HG03575 (cell line): ENCODE data around the gene PEAK3.

ENCODE experiments used
- ATAC-seq: cut with Tn5 transposase; IDR thresholded peaks from one replicate; pipeline ENCODE4 v1.9.1; 2021; ENCODE audit not compliant: unreplicated experiment, insufficient number of reproducible peaks, low FRiP score; ENCODE audit errors: extremely low read depth

The PEAK3 gene, protein sequence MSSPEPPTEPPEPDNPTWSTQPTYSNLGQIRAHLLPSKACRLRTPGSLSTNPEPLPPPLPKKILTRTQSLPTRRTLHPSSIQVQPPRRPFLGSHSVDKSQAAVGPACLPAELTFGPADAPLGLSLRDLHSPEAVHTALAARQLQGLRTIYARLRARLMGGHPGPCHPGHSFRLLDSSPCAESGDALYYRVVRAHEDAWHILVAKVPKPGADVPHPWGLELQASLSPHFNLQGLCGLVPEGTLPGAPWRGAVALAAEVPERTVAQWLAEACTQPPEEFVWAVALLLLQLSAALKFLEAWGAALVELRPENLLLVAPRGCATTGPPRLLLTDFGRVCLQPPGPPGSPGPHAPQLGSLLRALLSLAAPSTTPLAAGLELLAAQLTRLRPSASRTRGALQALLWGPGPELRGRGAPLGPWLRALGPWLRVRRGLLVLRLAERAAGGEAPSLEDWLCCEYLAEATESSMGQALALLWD

DNA sequence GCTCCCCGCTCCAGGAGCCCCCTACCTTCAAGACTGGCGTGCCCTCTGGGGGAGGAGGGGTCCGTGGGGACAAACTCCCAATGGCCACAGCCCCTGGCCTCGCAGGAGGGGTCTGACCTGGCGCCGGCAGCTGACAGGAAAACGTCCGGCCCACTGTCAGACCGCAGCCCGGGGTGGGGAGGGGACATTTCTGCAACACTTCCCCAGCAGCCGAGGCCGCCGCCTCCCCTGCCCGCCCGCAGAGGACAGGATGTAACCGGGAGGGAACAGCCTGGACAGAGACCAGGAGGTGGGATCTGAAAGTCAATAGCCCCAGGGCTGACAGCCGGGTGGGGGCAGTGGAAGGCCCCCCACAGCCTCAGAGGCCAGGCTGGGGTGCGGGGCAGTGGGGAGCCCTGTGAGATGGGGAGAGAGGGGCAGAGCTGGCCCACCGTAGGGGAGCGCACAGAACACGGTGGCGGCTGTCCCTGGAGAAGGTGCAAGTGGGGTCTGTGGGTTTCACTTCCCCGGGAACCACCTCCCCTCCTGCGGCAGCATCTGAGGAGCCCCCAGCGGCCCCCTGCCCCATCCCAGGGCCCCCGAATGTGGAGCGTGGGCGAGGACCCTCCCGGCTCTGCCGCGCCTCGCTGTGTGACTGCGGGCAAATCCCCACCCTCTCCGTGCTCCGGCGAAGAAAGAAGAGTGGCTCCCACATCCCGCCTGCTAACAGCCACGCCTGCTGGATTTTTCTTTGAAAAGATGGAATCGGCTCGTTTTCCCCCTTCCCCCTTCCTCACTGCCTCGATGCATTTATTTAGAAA, at the start of gene PEAK3:
Gene PEAK3 (minus strand): TSS at position 114 of the 800 bp plus-strand sequence. CDS start 1,244 bp downstream, outside the sequence.
- ATAC-seq = no peak

DNA sequence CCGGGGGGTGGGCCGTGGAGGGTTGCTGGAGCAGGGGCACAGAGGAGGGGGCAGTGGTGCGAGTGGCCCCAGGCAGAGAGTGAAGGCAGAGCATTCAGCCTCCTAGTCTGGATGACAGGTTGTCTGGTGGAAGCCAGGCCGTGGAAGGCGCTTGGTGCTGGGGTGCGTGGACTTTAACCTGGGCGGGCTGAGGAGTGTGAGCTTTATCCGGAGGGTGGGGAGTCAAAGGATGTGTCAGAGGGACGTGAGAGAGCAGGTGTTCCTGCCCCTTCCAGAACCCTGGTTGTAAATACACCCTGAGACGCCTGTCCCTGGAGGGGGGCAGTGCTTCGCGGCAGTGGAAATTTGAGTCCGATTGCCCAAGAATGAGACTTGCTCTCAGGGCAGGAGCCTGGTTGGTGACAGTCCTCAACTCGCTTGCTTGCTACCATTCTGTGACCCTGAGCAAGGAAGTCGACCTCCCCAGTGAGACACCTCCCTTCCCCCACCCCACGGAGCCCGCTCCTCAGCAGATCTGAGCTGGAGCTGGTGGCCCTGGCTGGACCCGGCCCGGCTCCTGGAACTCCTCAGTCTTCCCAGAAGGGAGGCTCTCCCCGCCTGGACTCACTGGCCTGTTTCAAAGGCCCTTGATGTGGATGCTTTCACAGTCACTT, 48.8 kb upstream of the PEAK3 start:
- no peak for ATAC-seq

DNA sequence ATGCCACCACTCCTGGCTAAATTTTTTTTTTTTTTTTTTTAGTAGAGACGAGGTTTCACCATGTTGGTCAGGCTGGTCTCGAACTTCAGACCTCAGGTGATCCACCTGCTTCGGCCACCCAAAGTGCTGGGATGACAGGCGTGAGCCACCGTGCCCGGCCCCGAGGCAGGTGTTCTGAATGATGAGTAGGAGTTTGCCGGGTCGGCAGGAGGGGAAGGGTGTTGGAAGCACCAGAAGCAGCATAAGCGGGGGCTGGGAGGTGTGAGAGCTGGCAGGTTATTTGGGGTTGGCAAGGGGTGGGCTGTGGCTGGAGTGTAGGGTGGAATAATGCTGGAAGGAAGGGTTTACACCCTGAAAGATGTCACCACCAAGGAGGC, 48.3 kb upstream of the PEAK3 start:
- no peak for ATAC-seq

DNA sequence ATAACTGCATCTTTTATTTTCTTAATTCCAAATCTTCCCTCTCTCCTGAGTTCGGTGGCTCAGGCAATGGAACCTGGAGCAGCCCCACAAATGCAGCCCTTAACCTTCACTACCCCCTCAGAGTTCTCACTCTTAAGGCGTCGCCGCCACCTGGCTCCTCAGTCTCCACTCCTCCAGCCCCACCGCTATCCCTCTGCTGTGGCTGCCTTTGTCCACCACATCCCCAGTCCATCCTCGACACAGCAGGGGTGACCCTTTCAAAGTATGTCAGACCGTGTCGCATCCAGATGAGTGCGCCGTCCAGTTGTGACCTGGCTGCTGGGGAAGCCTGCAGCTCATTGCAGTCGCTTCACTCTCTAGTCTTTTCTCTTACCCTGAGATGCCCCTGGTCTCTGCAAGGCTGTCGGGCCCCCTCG, 47.5 kb upstream of the PEAK3 start:
- no peak for ATAC-seq

GRCh38 chr19:2329149-2329478, 47.1 kb upstream of the PEAK3 start:
- no peak for ATAC-seq

DNA sequence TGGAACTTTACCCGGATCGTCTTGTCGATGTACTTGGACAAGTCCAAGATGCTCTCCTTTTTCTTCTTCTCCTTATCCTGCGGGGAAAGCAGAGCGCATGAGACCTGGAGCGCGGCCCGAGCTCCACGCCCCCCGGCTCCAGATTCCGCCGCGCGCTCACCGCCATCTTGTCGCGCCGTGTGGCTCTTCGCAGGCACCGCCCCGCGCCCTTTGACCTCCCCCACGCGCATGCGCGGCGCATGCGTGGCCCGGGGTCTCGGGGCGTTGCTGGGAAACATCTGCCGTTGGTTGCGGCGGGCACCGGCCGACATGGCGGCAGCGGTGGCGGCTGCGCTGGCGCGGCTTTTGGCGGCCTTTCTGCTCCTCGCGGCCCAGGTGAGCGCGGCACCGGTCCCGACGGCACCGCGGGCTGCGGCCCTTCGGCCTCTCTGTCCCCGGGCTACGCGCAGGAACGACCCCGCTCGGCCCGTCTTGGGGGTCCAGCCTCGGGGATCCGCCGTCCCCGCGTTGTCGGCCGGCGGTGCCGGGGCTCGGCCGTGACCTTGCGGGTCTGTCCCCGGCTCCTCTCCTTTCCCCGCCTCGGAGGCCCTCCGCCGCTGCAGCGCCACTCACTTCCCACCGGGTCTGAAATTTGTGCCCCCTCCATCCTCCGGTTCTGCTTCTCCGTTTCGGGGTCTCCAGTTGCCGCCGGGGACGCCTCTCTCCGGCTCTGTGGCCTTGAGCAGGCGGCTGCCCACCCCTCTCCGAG, 46.6 kb upstream of the PEAK3 start, which contains the start of the genes LSM7 and SPPL2B:
Gene LSM7 (minus strand): TSS at position 186 of the 748 bp plus-strand sequence. CDS start 20 bp downstream, at position 166.
Gene SPPL2B (plus strand): TSS at position 284 of the 748 bp plus-strand sequence. CDS start 26 bp downstream, at position 310.
- no peak for ATAC-seq

GRCh38 chr19:2327773-2328400, 45.9 kb upstream of the PEAK3 start:
- ATAC-seq = no peak

DNA sequence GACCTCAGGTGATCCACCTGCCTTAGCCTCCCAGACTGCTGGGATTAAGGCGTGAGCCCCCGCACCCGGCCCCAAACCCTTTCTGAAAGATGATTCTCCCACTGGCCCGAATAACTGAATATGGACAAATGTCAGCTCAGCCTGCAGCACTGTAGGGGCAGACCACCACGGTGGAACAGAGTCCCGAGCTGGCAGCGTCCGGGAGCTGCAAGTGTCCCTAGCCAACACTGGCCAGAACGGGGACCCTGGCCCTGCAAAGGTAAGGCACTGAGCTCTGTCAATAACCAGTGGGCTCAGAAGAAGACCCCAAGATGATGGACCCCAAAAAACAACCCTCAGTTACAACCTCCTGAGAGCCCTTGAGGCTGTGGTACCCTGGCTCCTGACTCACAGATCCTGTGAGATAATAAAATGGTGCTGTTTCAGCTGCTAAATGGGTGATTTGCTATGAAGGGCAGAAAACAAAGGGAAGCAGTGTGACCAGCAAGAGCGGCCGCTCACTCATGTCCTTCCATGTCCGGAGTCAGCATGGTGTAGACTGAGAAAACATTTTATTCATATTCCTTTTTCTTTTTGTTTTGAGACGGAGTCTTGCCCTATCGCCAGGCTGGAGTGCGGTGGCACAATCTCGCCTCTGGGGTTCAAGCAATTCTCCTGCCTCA, 44.9 kb upstream of the PEAK3 start:
- no peak for ATAC-seq

GRCh38 chr19:2325281-2326046, 43.5 kb upstream of the PEAK3 start:
- ATAC-seq = no peak

DNA sequence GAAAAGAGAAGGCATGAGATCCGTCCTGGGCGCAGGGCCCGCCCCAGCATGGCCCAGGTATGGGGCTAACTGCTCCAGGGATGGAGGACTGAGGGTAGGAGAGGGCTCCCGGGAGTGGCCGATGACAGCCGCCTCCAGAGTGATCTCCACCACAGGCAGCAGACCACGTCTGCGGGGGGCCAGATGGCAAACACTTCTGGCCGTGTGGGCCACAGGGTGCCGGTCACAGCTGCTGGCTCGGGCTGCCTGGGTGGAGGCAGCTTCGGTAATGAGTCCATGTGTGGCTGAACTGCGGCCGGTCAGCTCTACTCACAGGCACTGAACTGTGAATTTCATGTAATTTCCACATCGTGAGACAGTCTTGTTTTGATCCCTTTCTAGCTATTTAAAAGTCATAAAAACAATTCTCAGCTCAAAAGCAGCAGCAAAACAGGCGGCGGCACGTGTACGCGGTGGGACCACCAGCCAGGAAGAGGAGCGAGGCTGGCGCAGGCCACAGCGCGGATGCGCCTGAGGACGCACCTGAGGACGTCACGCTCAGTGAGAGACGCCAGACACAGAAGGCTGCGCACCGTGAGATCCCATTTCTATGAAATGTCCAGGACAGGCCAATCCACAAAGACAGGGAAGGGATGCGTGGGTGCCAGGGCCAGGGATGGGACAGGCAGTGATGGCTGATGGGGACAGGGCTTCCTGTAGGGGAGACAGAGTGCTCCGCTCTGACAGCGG, 42.4 kb upstream of the PEAK3 start:
- no peak for ATAC-seq

DNA sequence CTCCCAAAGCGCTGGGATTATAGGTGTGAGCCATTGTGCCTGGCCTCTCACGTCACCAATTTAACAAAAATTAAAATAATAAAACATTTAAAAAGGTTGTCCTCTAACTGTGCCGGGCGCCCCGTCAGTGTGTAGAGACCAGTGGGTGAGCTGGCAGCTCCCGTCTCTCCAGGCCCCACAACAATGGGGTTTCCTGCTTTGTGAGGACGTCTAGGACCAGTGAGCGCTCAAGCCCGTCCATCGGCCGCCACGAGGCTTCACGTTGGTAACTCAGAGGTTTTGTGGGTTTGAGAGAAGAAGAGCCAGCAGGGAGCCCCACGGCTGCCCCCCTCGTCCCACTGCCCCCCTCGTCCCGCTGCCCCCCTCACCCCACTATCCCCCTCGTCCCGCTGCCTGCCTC, 41.7 kb upstream of the PEAK3 start:
- ATAC-seq = no peak

DNA sequence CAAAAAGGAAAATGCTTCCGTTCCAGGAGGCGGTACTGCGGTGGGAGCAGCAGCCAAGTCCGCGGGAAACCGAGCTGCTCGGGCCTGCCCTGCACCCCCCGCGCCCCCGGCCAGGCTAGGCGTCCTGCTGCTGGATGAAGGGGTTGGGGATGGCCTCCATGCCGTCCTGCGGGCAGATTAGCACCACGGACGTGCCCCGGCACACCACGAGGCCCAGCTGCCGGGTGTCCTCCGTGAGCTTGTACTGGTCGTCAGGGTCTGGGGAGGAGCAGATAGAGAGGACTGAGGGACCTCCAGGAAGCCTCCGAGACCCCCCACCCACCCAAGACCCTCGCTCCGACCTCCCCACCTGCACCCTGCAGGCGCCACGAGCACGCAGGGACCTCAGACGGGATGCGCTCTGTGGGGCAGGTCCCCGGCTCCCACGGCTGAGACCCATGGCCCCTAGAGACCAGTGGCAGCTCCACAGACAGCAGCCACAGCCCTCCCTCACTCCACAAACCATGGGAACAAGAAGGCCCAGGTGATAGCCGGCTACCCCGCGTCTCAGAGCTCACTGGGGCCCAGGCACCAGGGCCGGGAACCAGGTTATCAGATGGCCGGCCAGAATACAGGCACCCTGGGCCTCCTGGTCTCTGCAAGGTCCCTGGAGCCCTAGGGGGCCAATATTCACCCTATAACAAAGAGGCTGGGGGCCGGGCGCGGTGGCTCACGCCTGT, 39.7 kb upstream of the PEAK3 start:
- ATAC-seq = no peak

GRCh38 chr19:2320939-2321338, 39.0 kb upstream of the PEAK3 start:
- ATAC-seq = no peak

- no peak for ATAC-seq
Observed at GRCh38 chr19:2320049-2320448, 38.1 kb upstream of the PEAK3 start.

GRCh38 chr19:2319551-2319950, 37.6 kb upstream of the PEAK3 start:
- no peak for ATAC-seq

GRCh38 chr19:2318923-2319322, 36.9 kb upstream of the PEAK3 start:
- ATAC-seq = no peak
